Activated CD4-positive, alpha-beta memory T cell treated with anti-CD3 and anti-CD28 coated beads, Interleukin-2, amount 10 ng/mL, durations not matched to agents 7 days and 5 days (primary cell): Measurements from ENCODE around the gene IL22. TPM values are rescaled to one million over a fixed set of nuclear protein-coding genes. Genes with fewer than 3 reads are reported as not detected.

Experiments used
- CTCF ChIA-PET: fragments of 350-600 bp; sonication (Branson Sonifier 250); formaldehyde crosslinking; loops from one replicate; lab custom pipeline; 2021; ENCODE audit warnings: antibody characterized with exemption, inconsistent platforms; lab: Charles Lee
- POLR2A ChIA-PET: fragments of 350-600 bp; sonication (Branson Sonifier 250); formaldehyde crosslinking; loops from one replicate; lab custom pipeline; 2021; ENCODE audit warnings: antibody characterized with exemption; lab: Charles Lee
- DNase-seq: peaks from one replicate; pipeline ENCODE4 v3.0.0-alpha.2; 2020
- H3K27ac Mint-ChIP-seq: one replicate; pipeline ENCODE4 v1.8.0; 2021; ENCODE audit warnings: mild to moderate bottlenecking, mixed read lengths
- H3K27me3 Mint-ChIP-seq: one replicate; pipeline ENCODE4 v1.8.0; 2021; ENCODE audit warnings: mixed read lengths
- H3K36me3 Mint-ChIP-seq: one replicate; pipeline ENCODE4 v1.8.0; 2021; ENCODE audit warnings: low read depth, mixed read lengths
- H3K4me1 Mint-ChIP-seq: one replicate; pipeline ENCODE4 v1.8.0; 2021; ENCODE audit warnings: mixed read lengths
- H3K4me3 Mint-ChIP-seq: one replicate; pipeline ENCODE4 v1.8.0; 2021; ENCODE audit warnings: mild to moderate bottlenecking, mixed read lengths
- H3K9me3 Mint-ChIP-seq: one replicate; pipeline ENCODE4 v1.8.0; 2021; ENCODE audit warnings: mixed read lengths
- total RNA-seq, 2 experiments: library from RNA; stranded (reverse); gene quantifications; one replicate each; pipeline ENCODE4 v1.2.3, GENCODE V29; 2021

IL22 gene
- total RNA-seq, 2 experiments from 2014 or later: 3.8 to 4.7 TPM

DNA sequence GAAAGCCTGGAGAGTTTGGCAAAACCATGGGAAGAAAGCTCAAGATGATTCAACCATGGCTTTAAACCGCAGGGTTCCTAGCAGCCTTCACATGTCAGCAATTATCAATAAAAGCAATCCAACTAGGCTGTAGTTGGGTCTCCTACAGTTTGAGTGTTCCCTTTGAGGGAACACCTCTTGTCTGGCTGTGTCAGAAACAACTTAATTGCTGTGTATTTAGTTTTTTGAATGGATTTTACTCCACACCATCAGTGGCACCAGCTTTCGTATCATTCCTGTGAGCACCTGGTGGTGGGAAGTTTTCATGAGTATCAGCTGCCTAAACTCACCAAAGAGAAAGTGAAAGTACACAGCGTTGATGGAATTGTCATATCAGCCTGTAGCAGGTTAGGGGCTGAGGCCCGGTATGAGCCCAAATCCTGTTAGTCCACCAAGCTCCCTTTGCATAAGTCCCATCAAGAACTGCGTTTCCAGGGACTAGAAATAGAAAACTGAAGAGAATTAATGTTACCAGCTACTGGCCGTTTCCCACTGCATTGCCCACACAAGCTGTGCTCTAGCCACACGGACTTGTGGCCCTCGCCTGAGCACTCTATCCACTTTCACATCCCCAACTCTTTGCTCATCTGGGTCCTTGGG lies 16.9 kb downstream of the IL22 start:
- peaks cover 74% of the 10 kb centered on the region for H3K4me1 Mint-ChIP-seq
- H3K27ac Mint-ChIP-seq: peak overlapping the region; percentile 74
- peaks cover 2% of the 10 kb centered on the region for H3K9me3 Mint-ChIP-seq
- DNase-seq: peak; percentile 50
- H3K4me3 Mint-ChIP-seq: peak overlapping the region; percentile 77
- ChIA-PET CTCF (interaction anchor here (0.7 to 2.4 kb wide), 11 partner anchors 12 to 196 kb away, joined by 3 to 9 read pairs (median 4); no protein-coding TSS in a partner anchor), POLR2A (interaction anchor here (1.1 to 1.7 kb wide), 5 partner anchors 11 to 571 kb away, joined by 3 to 6 read pairs (median 3); partner anchors contain the start of genes IL26 and MDM1)
- H3K27me3 Mint-ChIP-seq: peaks cover 1% of the 10 kb centered on the region
- peaks cover 6% of the 10 kb centered on the region for H3K36me3 Mint-ChIP-seq

DNA sequence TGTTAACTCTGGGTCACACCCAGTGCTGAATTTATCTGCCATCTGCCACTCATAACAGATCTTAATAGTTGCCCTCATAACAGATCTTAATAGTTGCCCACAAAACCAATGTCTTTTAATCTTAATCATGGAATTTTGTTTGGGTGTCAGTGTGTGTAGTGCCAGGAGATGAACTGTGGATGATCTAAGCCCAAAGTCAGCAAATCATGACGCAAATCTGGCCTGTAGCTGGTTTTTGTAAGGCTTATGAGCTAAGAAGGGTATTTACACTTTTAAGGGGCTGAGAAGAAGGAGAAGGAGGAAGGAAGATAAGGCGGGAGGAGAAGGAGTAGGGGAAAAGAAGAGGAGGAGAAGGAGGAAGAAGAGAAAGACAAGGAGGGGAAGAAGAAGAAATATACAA lies 17.8 kb downstream of the IL22 start:
- Mint-ChIP-seq H3K4me1 (peaks cover 72% of the 10 kb centered on the region), H3K9me3 (peaks cover 2% of the 10 kb centered on the region), H3K27me3 (peaks cover 1% of the 10 kb centered on the region), H3K36me3 (peaks cover 6% of the 10 kb centered on the region), H3K27ac (no peak overlapping the region), H3K4me3 (peak overlapping the region; percentile 9)
- POLR2A ChIA-PET: interaction anchor here (1.7 kb wide), 1 partner anchor 10 kb away, joined by 5 read pairs; the partner anchor contains the start of gene IL26
- CTCF ChIA-PET: interaction anchor here (1.3 to 2.4 kb wide), 2 partner anchors 12 to 85 kb away, joined by 4 to 9 read pairs; no protein-coding TSS in a partner anchor
- DNase-seq: no peak

DNA sequence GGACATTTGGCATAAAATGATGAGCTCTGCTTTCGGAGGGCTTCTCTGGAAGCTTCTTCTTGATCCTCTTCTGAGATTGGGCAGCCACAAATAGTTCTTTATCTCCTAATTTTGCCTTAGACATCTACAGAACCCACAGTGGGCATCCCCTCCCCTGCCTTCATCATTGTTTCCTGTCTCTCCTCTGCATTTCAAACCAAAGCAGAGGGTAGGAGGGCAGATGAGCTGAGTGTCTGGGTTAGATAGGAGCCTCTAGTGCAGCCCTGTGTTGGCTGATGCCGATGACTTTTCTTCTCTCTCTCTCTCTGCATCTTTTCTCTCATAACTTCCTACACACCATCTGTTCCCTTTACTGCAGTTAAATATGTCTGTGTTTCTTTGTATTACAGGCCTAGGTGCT lies 19.3 kb downstream of the IL22 start:
- H3K9me3 Mint-ChIP-seq: peaks cover 2% of the 10 kb centered on the region
- ChIA-PET CTCF (interaction anchor here (1.4 to 1.8 kb wide), 2 partner anchors 11 to 83 kb away, joined by 4 to 11 read pairs; no protein-coding TSS in a partner anchor), POLR2A (interaction anchor here (1.2 kb wide), 1 partner anchor 11 kb away, joined by 6 read pairs; no protein-coding TSS in a partner anchor)
- peaks cover 1% of the 10 kb centered on the region for H3K27me3 Mint-ChIP-seq
- no peak overlapping the region for H3K27ac Mint-ChIP-seq
- peaks cover 61% of the 10 kb centered on the region for H3K4me1 Mint-ChIP-seq
- no peak overlapping the region for H3K4me3 Mint-ChIP-seq
- peaks cover 6% of the 10 kb centered on the region for H3K36me3 Mint-ChIP-seq
- DNase-seq: no peak

DNA sequence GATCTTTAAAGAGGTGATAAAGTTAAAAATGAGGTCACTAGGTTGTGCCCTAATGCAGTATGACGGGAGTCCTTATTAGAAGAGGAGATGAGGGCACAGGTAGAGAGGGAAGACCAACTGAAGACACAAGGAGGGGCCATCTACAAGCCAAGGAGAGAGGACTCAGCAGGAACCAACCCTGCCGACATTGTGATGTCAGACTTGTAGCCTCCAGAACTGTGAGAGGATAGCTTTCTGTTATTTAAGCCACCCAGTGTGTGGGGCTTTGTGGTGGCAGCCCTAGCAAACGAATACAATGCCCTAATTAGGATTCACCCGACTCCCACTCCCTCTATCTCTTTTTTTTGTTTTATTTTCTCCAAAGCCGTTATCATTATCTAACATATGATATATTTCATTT lies 19.9 kb downstream of the IL22 start:
- Mint-ChIP-seq H3K4me1 (peaks cover 56% of the 10 kb centered on the region), H3K27me3 (peaks cover 1% of the 10 kb centered on the region), H3K36me3 (peaks cover 3% of the 10 kb centered on the region), H3K9me3 (peaks cover 2% of the 10 kb centered on the region), H3K27ac (no peak overlapping the region), H3K4me3 (no peak overlapping the region)
- ChIA-PET CTCF (interaction anchor here (1.4 to 1.8 kb wide), 2 partner anchors 10 to 84 kb away, joined by 4 to 11 read pairs; no protein-coding TSS in a partner anchor), POLR2A (no interaction called here)
- no peak for DNase-seq

DNA sequence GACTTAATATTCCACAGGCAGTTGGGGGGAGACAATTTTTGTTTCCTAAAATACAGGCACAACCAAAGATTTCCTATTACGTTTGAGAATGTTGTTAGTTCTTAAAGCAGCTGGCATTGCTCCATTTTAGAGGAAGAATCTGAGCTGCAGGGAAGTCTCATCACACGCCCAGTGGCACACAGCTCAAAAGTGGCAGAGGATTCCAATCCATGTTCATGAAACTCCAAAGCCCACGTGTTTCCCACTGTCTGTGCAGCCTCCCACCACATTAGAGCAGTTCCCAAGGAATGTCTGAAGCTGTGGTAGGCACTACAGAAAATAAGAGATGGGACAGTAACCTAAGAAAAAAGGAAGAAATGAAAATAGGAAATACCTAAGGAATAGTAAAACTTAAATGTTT lies 21.7 kb downstream of the IL22 start:
- Mint-ChIP-seq H3K4me1 (peaks cover 47% of the 10 kb centered on the region), H3K9me3 (no peaks in the 10 kb centered on the region), H3K27me3 (peaks cover 2% of the 10 kb centered on the region), H3K27ac (no peak overlapping the region), H3K4me3 (no peak overlapping the region), H3K36me3 (peaks cover 5% of the 10 kb centered on the region)
- CTCF ChIA-PET: interaction anchor here (0.6 to 2.0 kb wide), 8 partner anchors 8 to 253 kb away, joined by 3 to 8 read pairs (median 4); no protein-coding TSS in a partner anchor
- no peak for DNase-seq
- POLR2A ChIA-PET: interaction anchor here (0.6 to 1.7 kb wide), 3 partner anchors 9 to 112 kb away, joined by 3 to 8 read pairs (median 3); no protein-coding TSS in a partner anchor

DNA sequence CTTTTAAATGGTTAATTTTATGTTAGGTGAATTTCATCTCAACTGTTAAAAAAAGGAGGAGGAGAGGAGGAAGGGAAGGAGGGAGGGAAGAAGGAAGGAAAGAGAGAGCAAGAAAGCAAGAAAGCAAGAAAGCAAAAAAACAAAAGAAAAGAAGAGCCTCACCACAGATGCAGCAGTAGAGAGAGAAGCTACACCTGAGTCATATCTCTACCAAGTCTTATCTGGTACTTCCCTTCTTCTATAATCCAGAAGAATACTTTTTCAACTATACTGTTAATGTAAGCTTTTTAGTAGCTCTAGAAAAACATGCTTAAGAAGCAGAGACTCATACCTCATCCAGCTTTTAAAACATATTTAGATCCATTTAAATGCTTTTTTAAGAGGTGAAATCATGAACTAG lies 22.2 kb downstream of the IL22 start:
- Mint-ChIP-seq H3K27ac (no peak overlapping the region), H3K9me3 (no peaks in the 10 kb centered on the region), H3K4me3 (no peak overlapping the region), H3K36me3 (peaks cover 6% of the 10 kb centered on the region), H3K27me3 (peaks cover 7% of the 10 kb centered on the region), H3K4me1 (peaks cover 47% of the 10 kb centered on the region)
- CTCF ChIA-PET: interaction anchor here (0.6 to 2.0 kb wide), 7 partner anchors 8 to 254 kb away, joined by 3 to 8 read pairs (median 4); no protein-coding TSS in a partner anchor
- DNase-seq: no peak
- POLR2A ChIA-PET: interaction anchor here (0.6 to 1.7 kb wide), 3 partner anchors 10 to 111 kb away, joined by 3 to 8 read pairs (median 3); no protein-coding TSS in a partner anchor

DNA sequence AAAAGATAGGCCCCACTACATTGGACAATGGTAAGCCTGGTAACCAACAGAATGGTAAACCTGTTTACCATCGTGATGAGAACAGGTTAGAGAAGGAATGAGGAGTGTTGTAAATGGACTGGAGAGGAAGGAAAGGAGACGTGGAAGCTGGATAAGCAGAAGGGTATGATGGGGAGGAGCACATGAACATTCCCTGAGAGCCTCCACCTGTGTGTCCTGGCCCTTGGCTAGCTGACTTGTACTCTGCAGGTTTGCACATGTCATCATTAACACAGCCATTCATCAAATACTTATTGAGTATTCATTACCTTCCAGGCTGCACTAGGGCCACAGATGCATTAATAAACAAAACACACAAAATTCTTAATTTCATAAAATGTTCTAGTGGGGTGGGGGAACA lies 23.4 kb downstream of the IL22 start:
- Mint-ChIP-seq H3K4me1 (peaks cover 47% of the 10 kb centered on the region), H3K27ac (no peak overlapping the region), H3K4me3 (no peak overlapping the region), H3K27me3 (peaks cover 12% of the 10 kb centered on the region), H3K9me3 (no peaks in the 10 kb centered on the region), H3K36me3 (peaks cover 3% of the 10 kb centered on the region)
- CTCF ChIA-PET: no interaction called here
- no peak for DNase-seq
- POLR2A ChIA-PET: no interaction called here

DNA sequence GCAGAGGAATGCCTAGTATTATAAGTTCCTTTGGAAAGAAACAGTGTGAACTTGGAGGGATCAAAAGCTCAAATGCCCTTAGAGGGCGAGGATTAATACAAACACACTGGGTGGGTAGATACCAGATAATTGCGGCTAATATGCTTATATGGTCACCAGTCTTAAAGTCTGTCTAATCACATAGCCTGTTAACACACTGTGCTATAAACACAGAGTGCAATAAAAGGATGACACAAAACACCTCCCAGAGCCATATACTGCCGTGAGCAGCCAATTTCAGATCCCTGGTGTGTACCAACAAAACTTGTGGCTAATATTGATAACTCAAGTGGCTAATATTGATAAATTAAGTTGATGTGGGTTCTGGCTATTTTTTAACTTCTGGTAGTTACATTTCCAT lies 26.0 kb downstream of the IL22 start:
- ChIA-PET CTCF (no interaction called here), POLR2A (no interaction called here)
- peaks cover 15% of the 10 kb centered on the region for H3K27me3 Mint-ChIP-seq

DNA sequence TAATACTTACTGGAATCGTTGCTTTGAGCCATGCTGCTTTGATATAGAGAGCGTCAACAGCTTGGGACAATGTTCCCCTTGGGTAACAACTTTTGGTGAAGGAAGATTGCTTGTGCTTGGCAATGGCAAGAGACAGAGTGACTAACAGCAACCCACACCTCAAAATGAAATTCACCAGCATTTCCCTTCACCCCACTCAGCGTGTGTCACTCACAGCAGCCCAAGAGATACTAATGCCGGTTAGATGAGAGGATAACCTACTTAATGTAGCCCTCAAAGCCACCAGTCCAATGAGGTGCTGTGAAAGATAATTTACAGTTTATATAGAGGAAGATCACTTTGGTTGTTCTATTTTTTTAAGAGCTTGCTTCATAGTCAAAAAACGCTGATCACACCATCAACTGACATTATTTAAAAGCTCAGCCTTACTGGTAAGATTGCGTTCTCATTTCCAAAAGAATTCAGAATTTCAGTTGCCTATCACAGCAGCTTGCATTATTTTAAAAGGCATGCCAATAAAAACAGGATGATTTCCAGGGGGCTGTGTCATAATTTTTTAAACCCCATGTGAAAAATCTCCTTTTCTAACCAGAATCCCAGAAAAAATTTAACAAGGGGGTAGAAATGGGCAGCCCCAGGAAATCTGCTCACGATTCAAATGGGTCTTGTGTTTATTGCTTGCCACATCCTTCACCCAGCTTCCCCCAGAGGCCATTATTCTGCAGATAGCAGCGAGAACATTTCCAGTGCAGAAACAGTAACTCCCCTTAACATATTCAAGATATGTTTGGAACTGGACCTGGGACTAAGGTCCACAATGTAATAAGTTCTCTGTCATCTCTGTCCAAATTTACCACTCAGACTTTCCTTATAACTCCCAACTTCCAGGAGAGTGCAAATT lies 27.6 kb downstream of the IL22 start, which contains the start of gene IL26:
IL26 (minus strand) TSS at position 235 of the 901 bp plus-strand sequence; CDS start at position 181, 54 bp downstream.
- H3K4me3 Mint-ChIP-seq: peak within 1 kb of the TSS; percentile 31
- CTCF ChIA-PET: interaction anchor here (0.6 to 5.8 kb wide), 7 partner anchors 11 to 739 kb away, joined by 3 to 90 read pairs (median 3); no protein-coding TSS in a partner anchor
- peaks cover 18% of the 10 kb centered on the region for H3K27me3 Mint-ChIP-seq
- DNase-seq: peak; percentile 42
- H3K27ac Mint-ChIP-seq: peak within 1 kb of the TSS; percentile 56
- peaks cover 3% of the 10 kb centered on the region for H3K36me3 Mint-ChIP-seq
- H3K4me1 Mint-ChIP-seq: peaks cover 39% of the 10 kb centered on the region
- no peaks in the 10 kb centered on the region for H3K9me3 Mint-ChIP-seq
- POLR2A ChIA-PET: interaction anchor here (0.9 to 1.8 kb wide), 7 partner anchors 11 to 582 kb away, joined by 3 to 7 read pairs (median 5); partner anchors contain the start of gene MDM2

More for the DNA sequence above, 26.0 kb downstream of the IL22 start:
- H3K4me1 Mint-ChIP-seq: peaks cover 48% of the 10 kb centered on the region
- peaks cover 3% of the 10 kb centered on the region for H3K36me3 Mint-ChIP-seq
- no peak overlapping the region for H3K4me3 Mint-ChIP-seq
- no peak overlapping the region for H3K27ac Mint-ChIP-seq
- no peak for DNase-seq
- H3K9me3 Mint-ChIP-seq: no peaks in the 10 kb centered on the region

DNA sequence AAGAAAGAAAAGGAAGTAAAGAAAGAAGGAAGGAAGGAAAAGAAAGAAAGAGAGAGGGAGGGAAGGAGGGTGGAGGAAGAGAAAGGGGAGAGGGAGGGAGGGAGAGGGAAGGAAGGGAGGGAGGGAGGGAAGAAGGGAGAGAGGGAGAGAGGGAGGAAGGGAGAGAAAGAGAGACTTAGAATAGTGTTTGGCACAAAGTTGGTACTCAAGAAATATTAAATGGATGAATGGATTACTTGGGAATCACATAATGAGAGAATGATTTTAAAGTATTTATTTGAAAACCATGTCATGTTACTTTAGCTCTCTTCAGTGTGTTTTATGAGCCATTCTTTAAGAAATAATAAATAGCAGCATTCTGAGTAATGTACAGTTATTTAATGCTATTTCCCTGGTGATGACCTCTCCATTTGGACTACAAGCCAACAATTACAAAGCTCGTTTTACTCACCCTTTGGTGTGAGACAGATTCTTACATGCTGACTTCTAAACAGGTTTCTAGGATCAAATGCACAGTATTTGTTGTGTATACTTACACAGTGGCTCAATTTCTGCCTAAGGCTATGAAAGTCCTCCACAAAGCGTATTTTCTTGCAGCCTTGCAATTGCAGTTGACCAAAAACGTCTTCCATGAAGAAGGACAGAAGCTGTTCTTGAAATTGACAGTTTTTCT lies 28.7 kb downstream of the IL22 start:
- POLR2A ChIA-PET: interaction anchor here (1.0 to 1.8 kb wide), 6 partner anchors 12 to 583 kb away, joined by 3 to 7 read pairs (median 5); partner anchors contain the start of gene MDM2
- CTCF ChIA-PET: interaction anchor here (0.6 to 5.8 kb wide), 9 partner anchors 12 to 528 kb away, joined by 3 to 90 read pairs (median 10); no protein-coding TSS in a partner anchor
- Mint-ChIP-seq H3K4me1 (peaks cover 35% of the 10 kb centered on the region), H3K36me3 (peaks cover 3% of the 10 kb centered on the region), H3K27ac (no peak overlapping the region), H3K27me3 (peaks cover 20% of the 10 kb centered on the region), H3K4me3 (peak overlapping the region; percentile 10), H3K9me3 (no peaks in the 10 kb centered on the region)
- no peak for DNase-seq

DNA sequence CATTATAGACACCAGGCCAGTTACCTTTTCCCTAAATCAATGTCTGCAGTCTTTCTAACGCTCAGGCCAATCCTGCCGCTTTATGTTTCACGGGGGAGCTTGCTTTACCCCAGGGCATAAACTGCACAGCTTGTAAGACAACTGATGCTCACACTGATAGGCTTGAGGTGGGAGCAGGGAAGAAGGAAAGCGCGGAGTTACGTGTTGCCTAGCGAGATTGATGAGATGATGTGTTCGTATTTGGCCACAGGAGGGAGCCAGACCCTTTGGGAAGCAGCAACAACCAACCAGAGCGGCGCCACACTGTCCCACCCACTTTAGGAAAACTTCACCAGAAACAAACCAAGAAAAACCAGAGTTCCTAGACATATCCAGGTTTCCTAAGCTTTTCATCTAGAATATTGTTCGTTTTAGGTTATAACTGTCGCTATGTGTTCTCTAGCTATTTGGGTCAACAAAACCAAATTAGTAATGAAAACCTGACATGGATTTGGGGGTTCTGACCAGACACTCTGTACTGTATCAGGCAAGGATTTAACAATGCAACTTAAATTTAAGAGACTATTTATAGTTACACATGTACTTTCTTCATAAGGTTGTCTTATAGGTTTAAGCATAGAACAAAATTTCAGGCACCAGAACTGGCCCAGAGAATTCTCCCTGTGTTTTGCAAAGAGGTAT lies 30.2 kb downstream of the IL22 start:
- peaks cover 3% of the 10 kb centered on the region for H3K36me3 Mint-ChIP-seq
- CTCF ChIA-PET: interaction anchor here (0.6 to 5.8 kb wide), 37 partner anchors 8 to 247 kb away, joined by 3 to 90 read pairs (median 4); partner anchors contain the start of gene MDM1
- peak overlapping the region; percentile 59 for H3K4me3 Mint-ChIP-seq
- H3K4me1 Mint-ChIP-seq: peaks cover 35% of the 10 kb centered on the region
- no peaks in the 10 kb centered on the region for H3K9me3 Mint-ChIP-seq
- peak; percentile 78 for DNase-seq
- POLR2A ChIA-PET: interaction anchor here (1.0 to 2.6 kb wide), 5 partner anchors 11 to 93 kb away, joined by 3 to 10 read pairs (median 3); no protein-coding TSS in a partner anchor
- peaks cover 26% of the 10 kb centered on the region for H3K27me3 Mint-ChIP-seq
- H3K27ac Mint-ChIP-seq: peak overlapping the region; percentile 63
